Measurements from ENCODE around the gene CDK18.

CDK18 gene

DNA sequence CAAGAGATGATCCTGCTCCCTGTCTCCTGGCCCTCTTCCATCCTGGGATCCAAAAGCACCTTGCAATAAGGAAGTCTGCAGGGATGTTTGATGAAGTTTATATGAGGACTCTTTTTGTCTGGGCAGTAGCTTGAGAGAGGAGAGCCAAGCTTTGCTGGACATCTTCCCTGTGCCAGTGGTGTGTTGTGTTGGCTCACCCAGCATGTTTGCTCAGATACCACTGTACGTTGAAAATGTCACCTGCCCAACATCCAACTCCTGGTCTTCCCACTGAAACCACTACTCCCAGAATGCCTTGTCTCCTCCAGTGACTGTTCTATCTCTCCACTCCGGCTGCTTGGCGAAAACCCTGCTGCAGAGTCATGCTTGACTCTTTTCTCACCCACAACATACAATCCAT lies 12.8 kb downstream of the CDK18 start:
- H3K4me3 ChIP-seq (ENCODE audit: low read depth, low read length) = no peak overlapping the region
- ChIA-PET POLR2A (no interaction called here), CTCF (interaction anchor here (1.1 to 14.1 kb wide), 5 partner anchors 12 to 182 kb away, joined by 3 to 110 read pairs (median 10); no protein-coding TSS in a partner anchor)
- no peak for DNase-seq (ENCODE audit: low read depth, low spot score)
- no peak for TF ChIP-seq CTCF (IDR thresholded peaks at IDR 0.05; ENCODE audit: insufficient read depth, low read length, missing control alignments)

GRCh38 chr1:205517763-205518162 lies 13.3 kb downstream of the CDK18 start:
- TF ChIP-seq CTCF (IDR thresholded peaks at IDR 0.05; ENCODE audit: insufficient read depth, low read length, missing control alignments) = no peak
- H3K4me3 ChIP-seq (ENCODE audit: low read depth, low read length) = no peak overlapping the region
- ChIA-PET POLR2A (no interaction called here), CTCF (interaction anchor here (1.1 to 14.1 kb wide), 4 partner anchors 12 to 164 kb away, joined by 3 to 110 read pairs (median 13); no protein-coding TSS in a partner anchor)
- DNase-seq (ENCODE audit: low read depth, low spot score) = no peak

DNA sequence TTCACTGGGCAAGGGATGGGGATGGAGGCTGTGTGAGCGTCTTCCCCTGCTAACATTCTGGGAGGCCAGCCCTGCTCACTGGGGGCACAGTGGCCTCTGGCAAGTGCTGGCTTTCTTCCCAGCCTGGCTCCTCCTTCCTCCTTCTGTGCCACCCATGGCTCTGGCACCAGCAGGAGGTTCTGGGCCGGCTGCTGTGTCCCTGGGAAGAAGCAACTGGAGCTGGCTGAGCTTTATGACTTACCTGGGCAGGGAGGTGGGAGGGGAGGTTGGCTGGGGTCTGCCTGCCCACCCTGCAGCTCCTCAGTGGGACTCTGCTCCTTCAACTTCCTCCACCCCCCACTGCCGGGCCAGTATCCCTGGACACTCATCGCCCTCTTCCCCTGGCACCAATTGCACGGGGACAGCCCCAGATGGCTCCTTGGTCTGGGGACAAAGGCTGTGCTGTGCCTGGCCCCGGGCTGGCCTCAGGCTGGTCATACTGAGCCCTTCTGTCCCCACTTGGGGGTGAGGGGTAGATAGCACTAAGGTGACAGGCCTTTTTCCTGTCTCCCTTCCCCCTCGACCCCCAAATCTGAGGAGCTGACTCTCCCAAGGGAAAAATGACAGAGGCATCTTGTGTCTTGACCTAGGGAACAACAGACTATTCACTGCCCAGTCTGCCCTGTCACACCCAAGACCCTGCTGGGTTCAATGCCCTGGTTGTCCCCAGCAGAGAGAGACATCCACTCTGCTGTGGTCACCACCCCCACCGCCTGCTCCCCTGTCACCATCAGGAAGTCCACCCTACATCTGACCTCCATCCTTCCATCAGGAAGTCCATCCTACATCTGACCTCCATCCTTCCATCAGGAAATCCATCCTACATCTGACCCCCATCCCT lies 14.4 kb downstream of the CDK18 start:
- DNase-seq (ENCODE audit: low read depth, low spot score) = no peak
- H3K4me3 ChIP-seq (ENCODE audit: low read depth, low read length) = no peak overlapping the region
- ChIA-PET POLR2A (no interaction called here), CTCF (interaction anchor here (1.8 to 13.2 kb wide), 6 partner anchors 10 to 185 kb away, joined by 14 to 709 read pairs (median 108); partner anchors contain the start of gene CDK18)
- TF ChIP-seq CTCF (IDR thresholded peaks at IDR 0.05; ENCODE audit: insufficient read depth, low read length, missing control alignments) = no peak

DNA sequence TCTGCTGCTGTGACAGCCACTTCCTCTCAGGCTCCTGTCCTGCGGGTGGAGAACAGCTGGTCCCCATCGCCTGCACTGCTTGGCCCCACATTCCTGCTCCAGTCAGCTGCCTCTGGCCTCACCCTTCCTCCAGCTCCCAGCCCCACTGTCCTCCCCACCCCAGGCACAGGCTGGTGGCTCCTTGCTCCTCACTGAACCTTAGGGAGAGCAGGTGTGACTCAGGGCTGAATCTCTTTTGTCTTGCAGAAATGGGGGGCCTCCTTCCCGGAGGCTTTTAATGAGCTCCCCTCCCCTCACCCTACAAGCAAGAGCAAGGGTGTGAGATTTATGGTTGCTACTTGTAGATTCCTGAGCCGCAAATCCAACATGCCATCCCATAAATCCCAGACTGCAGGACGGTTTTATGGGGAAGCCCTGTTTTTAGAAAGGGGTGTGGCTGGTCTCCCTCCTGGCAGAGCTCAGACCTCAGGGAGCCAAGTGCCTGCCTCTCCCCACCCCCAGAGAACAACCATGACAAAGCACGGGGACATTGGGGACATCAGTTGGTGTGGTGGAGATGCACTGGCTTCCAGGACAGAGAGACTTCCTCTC lies 15.2 kb downstream of the CDK18 start:
- no peak for DNase-seq (ENCODE audit: low read depth, low spot score)
- POLR2A ChIA-PET = no interaction called here
- no peak for TF ChIP-seq CTCF (IDR thresholded peaks at IDR 0.05; ENCODE audit: insufficient read depth, low read length, missing control alignments)

DNA sequence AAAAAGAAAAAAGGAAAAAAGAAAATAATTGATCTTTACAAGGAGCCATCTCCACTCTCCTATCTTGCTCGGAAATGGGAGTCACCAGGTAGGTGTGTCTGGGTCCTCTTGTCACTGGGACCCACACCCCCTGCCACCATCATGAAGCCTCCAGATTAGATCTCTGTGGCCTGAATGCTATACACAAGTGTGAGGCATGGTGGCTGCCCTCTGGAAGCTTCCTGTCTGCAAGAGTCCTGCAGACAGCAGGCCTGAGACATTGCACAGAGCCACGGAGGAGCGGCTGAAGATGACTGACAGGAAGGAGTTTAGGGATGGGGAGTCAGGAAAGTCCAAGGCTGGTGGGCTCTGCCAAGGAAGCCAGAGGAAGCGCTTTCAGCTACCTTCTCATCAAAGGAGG lies 16.2 kb downstream of the CDK18 start:
- no peak for TF ChIP-seq CTCF (IDR thresholded peaks at IDR 0.05; ENCODE audit: insufficient read depth, low read length, missing control alignments)
- ChIA-PET POLR2A (no interaction called here), CTCF (interaction anchor here (0.7 to 13.2 kb wide), 9 partner anchors 8 to 186 kb away, joined by 3 to 709 read pairs (median 102); partner anchors contain the start of gene CDK18)
- H3K4me3 ChIP-seq (ENCODE audit: low read depth, low read length) = no peak overlapping the region
- no peak for DNase-seq (ENCODE audit: low read depth, low spot score)

More for the DNA sequence above, 15.2 kb downstream of the CDK18 start:
- CTCF ChIA-PET = interaction anchor here (0.9 to 13.2 kb wide), 9 partner anchors 9 to 246 kb away, joined by 3 to 709 read pairs (median 102); partner anchors contain the start of gene CDK18
- no peak overlapping the region for H3K4me3 ChIP-seq (ENCODE audit: low read depth, low read length)

GRCh38 chr1:205521686-205522085 lies 17.2 kb downstream of the CDK18 start:
- DNase-seq (ENCODE audit: low read depth, low spot score) = no peak
- no peak for TF ChIP-seq CTCF (IDR thresholded peaks at IDR 0.05; ENCODE audit: insufficient read depth, low read length, missing control alignments)
- H3K4me3 ChIP-seq (ENCODE audit: low read depth, low read length) = no peak overlapping the region
- ChIA-PET POLR2A (no interaction called here), CTCF (interaction anchor here (0.9 to 14.6 kb wide), 11 partner anchors 9 to 248 kb away, joined by 5 to 709 read pairs (median 102); partner anchors contain the start of gene CDK18)
